Measurements from ENCODE around the gene COBLL1.

DNA sequence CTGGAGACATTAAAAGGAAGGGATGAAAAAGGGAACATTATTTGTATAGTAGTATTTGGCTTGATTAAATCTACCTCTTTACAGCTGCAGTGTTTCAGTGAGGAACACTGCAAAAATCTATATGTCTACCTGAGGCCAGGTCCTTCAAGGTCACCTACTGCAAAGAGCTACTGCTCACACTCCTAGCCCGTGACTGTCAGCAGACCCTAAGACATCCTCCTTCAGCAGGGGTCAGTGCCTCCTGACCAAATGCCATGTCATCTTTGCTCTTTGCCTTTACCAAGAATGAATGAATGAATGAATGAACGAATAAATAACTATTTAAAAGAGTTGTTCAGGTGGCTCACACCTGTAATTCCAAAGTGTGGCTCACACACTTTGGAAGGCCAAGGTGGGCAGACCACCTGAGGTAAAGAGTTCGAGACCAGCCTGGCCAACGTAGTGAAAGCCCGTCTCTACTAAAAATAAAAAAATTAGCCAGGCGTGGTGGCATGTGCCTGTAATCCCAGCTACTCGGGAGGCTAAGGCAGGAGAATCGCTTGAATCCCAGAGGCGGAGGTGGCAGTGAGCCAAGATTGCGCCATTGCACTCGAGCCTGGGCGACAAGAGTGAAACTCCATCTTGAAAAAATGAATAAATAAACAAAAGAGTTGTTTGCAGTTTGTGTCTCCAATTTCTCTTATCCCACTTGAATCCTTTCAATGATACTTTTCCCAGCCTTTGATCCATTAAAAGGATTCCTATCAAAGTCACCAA lies 136.0 kb downstream of the COBLL1 start:
- TF ChIP-seq, protein P1, sequence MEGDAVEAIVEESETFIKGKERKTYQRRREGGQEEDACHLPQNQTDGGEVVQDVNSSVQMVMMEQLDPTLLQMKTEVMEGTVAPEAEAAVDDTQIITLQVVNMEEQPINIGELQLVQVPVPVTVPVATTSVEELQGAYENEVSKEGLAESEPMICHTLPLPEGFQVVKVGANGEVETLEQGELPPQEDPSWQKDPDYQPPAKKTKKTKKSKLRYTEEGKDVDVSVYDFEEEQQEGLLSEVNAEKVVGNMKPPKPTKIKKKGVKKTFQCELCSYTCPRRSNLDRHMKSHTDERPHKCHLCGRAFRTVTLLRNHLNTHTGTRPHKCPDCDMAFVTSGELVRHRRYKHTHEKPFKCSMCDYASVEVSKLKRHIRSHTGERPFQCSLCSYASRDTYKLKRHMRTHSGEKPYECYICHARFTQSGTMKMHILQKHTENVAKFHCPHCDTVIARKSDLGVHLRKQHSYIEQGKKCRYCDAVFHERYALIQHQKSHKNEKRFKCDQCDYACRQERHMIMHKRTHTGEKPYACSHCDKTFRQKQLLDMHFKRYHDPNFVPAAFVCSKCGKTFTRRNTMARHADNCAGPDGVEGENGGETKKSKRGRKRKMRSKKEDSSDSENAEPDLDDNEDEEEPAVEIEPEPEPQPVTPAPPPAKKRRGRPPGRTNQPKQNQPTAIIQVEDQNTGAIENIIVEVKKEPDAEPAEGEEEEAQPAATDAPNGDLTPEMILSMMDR (IDR thresholded peaks at IDR 0.05) = no peak
- TF ChIP-seq POLR2A (IDR thresholded peaks at IDR 0.05) = no peak

All from right lobe of liver (tissue), 4 donors.